Measurements from ENCODE around the gene DUSP15. TPM values are rescaled to one million over a fixed set of nuclear protein-coding genes. Genes with fewer than 3 reads are reported as not detected.

DUSP15 gene
- polyA plus RNA-seq, 1 donor (not counting 4 experiments of a cell fraction or from before 2014, with no cell fraction given) = not detected

GRCh38 chr20:31871618-31871954 lies 1.3 kb upstream of the DUSP15 start:
- dilution Hi-C loops (cut with MboI; ENCODE audit: extremely low pct_ligation_motif_present, low sequenced_read_pairs) = no loop called here
- Histone ChIP-seq H2AFZ (ENCODE audit: control insufficient read depth, low read length) (no peak overlapping the region), H3K27ac (ENCODE audit: control insufficient read depth, insufficient read depth, low read length) (no peak overlapping the region), H3K9me3 (ENCODE audit: control insufficient read depth, low read depth, low read length) (no peaks in the 10 kb centered on the region), H4K20me1 (ENCODE audit: control insufficient read depth, extremely low read depth, insufficient read depth, low read length) (no peaks in the 10 kb centered on the region), H3K9me1 (ENCODE audit: control insufficient read depth, extremely low read depth, insufficient read depth, low read length) (no peaks in the 10 kb centered on the region), H3K79me2 (ENCODE audit: control insufficient read depth, insufficient read depth, low read length) (no peaks in the 10 kb centered on the region), H3K4me3 (ENCODE audit: control insufficient read depth in 2 of 3, extremely low read depth in 1 of 3, insufficient read depth in 2 of 3, low read depth in 1 of 3, low read length in 3 of 3) (no peak overlapping the region), H3K9ac (ENCODE audit: control insufficient read depth, extremely low read depth, insufficient read depth, low read length) (no peak overlapping the region), H3K4me1 (ENCODE audit: control insufficient read depth, extremely low read depth, insufficient read depth, low read length) (no peaks in the 10 kb centered on the region), H3K27me3 (ENCODE audit: control insufficient read depth, extremely low read depth, insufficient read depth, low read length) (peaks cover 51% of the 10 kb centered on the region), H3K36me3 (ENCODE audit: control insufficient read depth in 2 of 2, extremely low read depth in 1 of 2, insufficient read depth in 2 of 2, low read length in 2 of 2) (no peaks in the 10 kb centered on the region), H3K4me2 (ENCODE audit: control insufficient read depth, extremely low read depth, insufficient read depth, low read depth, low read length) (no peak overlapping the region)
- DNase-seq (ENCODE audit: low read depth, low spot score) = no peak
- FAIRE-seq = no peak
- TF ChIP-seq EZH2 (IDR thresholded peaks at IDR 0.05; ENCODE audit: low read length) = no peak
- TF ChIP-seq CTCF (optimal IDR thresholded peaks at IDR 0.05 in 1 of 3, IDR thresholded peaks at IDR 0.05 in 1 of 3, conservative IDR thresholded peaks at IDR 0.05 in 1 of 3; ENCODE audit: extremely low read depth in 1 of 3, insufficient read depth in 2 of 3, low read length in 3 of 3) = no peak

GRCh38 chr20:31870726-31871617 lies 645 bp upstream of the DUSP15 start:
- H3K9me1 ChIP-seq (ENCODE audit: control insufficient read depth, extremely low read depth, insufficient read depth, low read length) = no peaks in the 10 kb centered on the region
- FAIRE-seq (no peak), DNase-seq (ENCODE audit: low read depth, low spot score) (no peak)
- dilution Hi-C loops (cut with MboI; ENCODE audit: extremely low pct_ligation_motif_present, low sequenced_read_pairs) = no loop called here
- H3K9ac ChIP-seq (ENCODE audit: control insufficient read depth, extremely low read depth, insufficient read depth, low read length) = no peak overlapping the region
- no peaks in the 10 kb centered on the region for H3K79me2 ChIP-seq (ENCODE audit: control insufficient read depth, insufficient read depth, low read length)
- H3K9me3 ChIP-seq (ENCODE audit: control insufficient read depth, low read depth, low read length) = no peaks in the 10 kb centered on the region
- no peak overlapping the region for H3K4me3 ChIP-seq (ENCODE audit: control insufficient read depth in 2 of 3, extremely low read depth in 1 of 3, insufficient read depth in 2 of 3, low read depth in 1 of 3, low read length in 3 of 3)
- TF ChIP-seq EZH2 (IDR thresholded peaks at IDR 0.05; ENCODE audit: low read length) (peak; percentile 98), CTCF (optimal IDR thresholded peaks at IDR 0.05 in 1 of 3, IDR thresholded peaks at IDR 0.05 in 1 of 3, conservative IDR thresholded peaks at IDR 0.05 in 1 of 3; ENCODE audit: extremely low read depth in 1 of 3, insufficient read depth in 2 of 3, low read length in 3 of 3) (no peak)
- H3K36me3 ChIP-seq (ENCODE audit: control insufficient read depth in 2 of 2, extremely low read depth in 1 of 2, insufficient read depth in 2 of 2, low read length in 2 of 2) = no peaks in the 10 kb centered on the region
- H2AFZ ChIP-seq (ENCODE audit: control insufficient read depth, low read length) = no peak overlapping the region
- H3K4me2 ChIP-seq (ENCODE audit: control insufficient read depth, extremely low read depth, insufficient read depth, low read depth, low read length) = no peak overlapping the region
- H3K27ac ChIP-seq (ENCODE audit: control insufficient read depth, insufficient read depth, low read length) = no peak overlapping the region
- no peaks in the 10 kb centered on the region for H4K20me1 ChIP-seq (ENCODE audit: control insufficient read depth, extremely low read depth, insufficient read depth, low read length)
- peaks cover 51% of the 10 kb centered on the region for H3K27me3 ChIP-seq (ENCODE audit: control insufficient read depth, extremely low read depth, insufficient read depth, low read length)
- H3K4me1 ChIP-seq (ENCODE audit: control insufficient read depth, extremely low read depth, insufficient read depth, low read length) = no peaks in the 10 kb centered on the region

All from keratinocyte (primary cell).